ENCODE measurements around the gene DNAH6. TPM values are rescaled to one million over a fixed set of nuclear protein-coding genes. Genes with fewer than 3 reads are reported as not detected.
A peak's percentile ranks its signal among the peaks of the same experiment; 100 is the strongest.

The DNAH6 gene
- total RNA-seq, 6 donors from 2014 or later = 0.37 to 25.0 (median 4.2) TPM

DNA sequence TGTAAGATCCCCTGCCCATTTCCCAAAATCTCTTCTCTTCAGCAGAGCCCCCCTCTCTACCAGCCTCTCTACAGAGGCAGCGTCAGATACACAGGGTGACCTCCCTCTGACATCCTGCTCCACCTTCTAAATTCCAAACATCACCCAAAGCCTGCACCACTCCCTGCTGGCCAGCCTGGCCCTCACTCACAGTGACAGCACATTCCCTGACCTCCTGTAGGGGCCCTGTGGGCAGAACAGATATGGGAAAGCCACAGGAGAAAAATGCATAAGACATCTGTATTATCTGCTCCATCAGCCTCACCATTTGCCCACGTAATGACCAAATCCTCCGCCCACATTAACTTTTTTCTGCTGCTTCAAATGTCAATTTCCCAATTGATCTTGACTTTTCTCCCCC, 324.0 kb downstream of the DNAH6 start:
- Histone ChIP-seq H3K36me3 (no peaks in the 10 kb centered on the region), H3K4me3 (no peak overlapping the region), H3K27me3 (no peaks in the 10 kb centered on the region), H3K27ac (no peak overlapping the region), H3K9me3 (peaks cover 0 to 8% (median 5%) of the 10 kb centered on the region in 4 donors), H3K4me1 (no peaks in the 10 kb centered on the region)
- TF ChIP-seq POLR2A (IDR thresholded peaks at IDR 0.05) (no peak), POLR2AphosphoS5 (IDR thresholded peaks at IDR 0.05) (no peak), EP300 (IDR thresholded peaks at IDR 0.05) (no peak)
- TF ChIP-seq, protein P1, sequence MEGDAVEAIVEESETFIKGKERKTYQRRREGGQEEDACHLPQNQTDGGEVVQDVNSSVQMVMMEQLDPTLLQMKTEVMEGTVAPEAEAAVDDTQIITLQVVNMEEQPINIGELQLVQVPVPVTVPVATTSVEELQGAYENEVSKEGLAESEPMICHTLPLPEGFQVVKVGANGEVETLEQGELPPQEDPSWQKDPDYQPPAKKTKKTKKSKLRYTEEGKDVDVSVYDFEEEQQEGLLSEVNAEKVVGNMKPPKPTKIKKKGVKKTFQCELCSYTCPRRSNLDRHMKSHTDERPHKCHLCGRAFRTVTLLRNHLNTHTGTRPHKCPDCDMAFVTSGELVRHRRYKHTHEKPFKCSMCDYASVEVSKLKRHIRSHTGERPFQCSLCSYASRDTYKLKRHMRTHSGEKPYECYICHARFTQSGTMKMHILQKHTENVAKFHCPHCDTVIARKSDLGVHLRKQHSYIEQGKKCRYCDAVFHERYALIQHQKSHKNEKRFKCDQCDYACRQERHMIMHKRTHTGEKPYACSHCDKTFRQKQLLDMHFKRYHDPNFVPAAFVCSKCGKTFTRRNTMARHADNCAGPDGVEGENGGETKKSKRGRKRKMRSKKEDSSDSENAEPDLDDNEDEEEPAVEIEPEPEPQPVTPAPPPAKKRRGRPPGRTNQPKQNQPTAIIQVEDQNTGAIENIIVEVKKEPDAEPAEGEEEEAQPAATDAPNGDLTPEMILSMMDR (IDR thresholded peaks at IDR 0.05) = no peak
- whole genome bisulfite sequencing, 2 donors = 76 to 80% methylated on average over 3 of the region's 3 CpGs
- ATAC-seq (ENCODE audit: low FRiP score in 2 of 2) (no peak), DNase-seq (no peak)

DNA sequence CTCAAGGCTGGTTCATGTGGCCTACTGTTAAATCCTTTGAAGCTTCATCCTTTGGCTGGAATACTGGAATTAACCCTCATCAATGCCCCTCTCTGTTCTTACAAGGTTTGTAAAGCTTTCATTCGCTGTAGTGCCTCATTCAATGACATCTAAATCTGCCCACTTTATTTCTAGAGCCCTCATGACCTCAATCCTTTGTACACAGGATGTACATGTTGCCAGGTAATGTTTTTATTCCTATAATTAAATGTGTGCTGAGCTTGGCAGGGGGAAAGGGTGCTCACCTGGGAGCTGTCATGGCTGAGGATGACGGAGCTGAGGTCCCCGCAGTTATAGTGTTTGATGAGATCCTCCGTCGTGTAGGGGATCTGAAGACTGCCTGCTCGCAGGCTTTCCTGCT, 325.3 kb downstream of the DNAH6 start:
- 93% methylated on average over 6 of the region's 6 CpGs for WGBS, 2 donors
- DNase-seq (no peak), ATAC-seq (ENCODE audit: low FRiP score in 2 of 2) (no peak)
- Histone ChIP-seq H3K27me3 (no peaks in the 10 kb centered on the region), H3K9me3 (peaks cover 0 to 4% (median under 1%) of the 10 kb centered on the region in 4 donors), H3K4me1 (peaks cover 0 to 2% (median 0%) of the 10 kb centered on the region in 4 donors), H3K27ac (no peak overlapping the region), H3K36me3 (no peaks in the 10 kb centered on the region), H3K4me3 (no peak overlapping the region)
- TF ChIP-seq EP300 (IDR thresholded peaks at IDR 0.05) = no peak
- TF ChIP-seq POLR2AphosphoS5 (IDR thresholded peaks at IDR 0.05) = no peak
- TF ChIP-seq, protein P1 (IDR thresholded peaks at IDR 0.05) = no peak
- TF ChIP-seq POLR2A (IDR thresholded peaks at IDR 0.05) = no peak

DNA sequence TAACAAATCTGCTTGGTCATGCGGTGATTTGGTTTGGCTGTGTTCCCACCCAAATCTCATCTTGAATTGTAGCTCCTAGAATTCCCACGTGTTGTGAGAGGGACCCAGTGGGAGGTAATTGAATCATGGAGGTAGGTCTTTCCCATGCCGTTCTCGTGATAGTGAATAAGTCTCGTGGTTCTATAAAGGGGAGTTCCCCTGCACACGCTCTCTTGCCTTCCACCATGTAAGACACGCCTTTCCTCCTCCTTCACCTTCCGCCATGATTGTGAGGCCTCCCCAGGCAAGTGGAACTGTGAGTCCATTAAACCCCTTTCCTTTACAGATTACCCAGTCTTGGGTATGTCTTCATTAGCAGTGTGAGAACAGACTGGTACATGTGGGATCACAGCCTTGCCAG, 327.8 kb downstream of the DNAH6 start:
- Histone ChIP-seq H3K4me3 (no peak overlapping the region), H3K27ac (no peak overlapping the region), H3K4me1 (peaks cover 0 to 6% (median 0%) of the 10 kb centered on the region in 4 donors), H3K9me3 (no peaks in the 10 kb centered on the region), H3K36me3 (no peaks in the 10 kb centered on the region), H3K27me3 (no peaks in the 10 kb centered on the region)
- DNase-seq (no peak), ATAC-seq (ENCODE audit: low FRiP score in 2 of 2) (no peak)
- WGBS, 2 donors = 89 to 95% methylated on average over 8 of the region's 8 CpGs
- TF ChIP-seq POLR2A (IDR thresholded peaks at IDR 0.05) (no peak), POLR2AphosphoS5 (IDR thresholded peaks at IDR 0.05) (no peak), EP300 (IDR thresholded peaks at IDR 0.05) (no peak)
- TF ChIP-seq, protein P1 (IDR thresholded peaks at IDR 0.05) = no peak

DNA sequence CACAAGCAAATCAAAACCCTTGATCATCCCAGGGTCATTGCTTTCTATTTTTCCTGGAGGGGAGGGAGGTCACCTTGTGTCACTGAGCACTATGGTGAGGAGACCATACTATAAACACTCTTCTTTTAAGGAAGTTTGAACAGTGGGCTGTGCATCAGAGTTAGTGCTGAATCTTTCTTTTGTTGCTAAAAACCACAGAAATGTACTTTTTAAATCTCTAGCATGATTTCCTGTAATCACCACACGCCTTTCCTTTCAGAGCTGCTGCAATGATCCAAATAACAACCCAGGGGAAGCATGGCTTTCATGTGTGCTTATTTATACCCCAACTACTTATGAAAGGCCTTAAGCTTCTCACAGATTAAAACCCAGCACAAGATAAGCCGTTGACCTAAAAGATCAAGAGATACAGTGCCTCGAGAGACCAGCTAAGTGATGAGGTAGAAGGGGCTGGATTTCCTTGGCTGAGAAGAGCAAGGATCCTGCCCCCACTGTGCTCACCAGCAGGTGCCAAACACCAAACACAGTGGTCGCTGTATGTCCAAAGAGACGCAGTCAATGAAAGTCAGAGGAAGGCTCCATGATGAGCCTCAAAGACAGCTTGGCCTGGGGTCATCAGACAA, 329.9 kb downstream of the DNAH6 start:
- H3K27ac ChIP-seq = peak overlapping the region in 3 of 4 donors; percentile 2 to 71 (median 15)
- WGBS, 2 donors = 46 to 62% methylated on average over 5 of the region's 5 CpGs
- TF ChIP-seq POLR2A (IDR thresholded peaks at IDR 0.05) (no peak), EP300 (IDR thresholded peaks at IDR 0.05) (no peak), POLR2AphosphoS5 (IDR thresholded peaks at IDR 0.05) (no peak)
- TF ChIP-seq, protein P1 (IDR thresholded peaks at IDR 0.05) = no peak
- no peak overlapping the region for H3K4me3 ChIP-seq
- peak in 1 of 2 donors; percentile 28 for ATAC-seq (ENCODE audit: low FRiP score in 2 of 2)
- no peaks in the 10 kb centered on the region for H3K27me3 ChIP-seq
- H3K9me3 ChIP-seq = no peaks in the 10 kb centered on the region
- H3K36me3 ChIP-seq = no peaks in the 10 kb centered on the region
- H3K4me1 ChIP-seq = peaks cover 0 to 6% (median 0%) of the 10 kb centered on the region in 4 donors
- no peak for DNase-seq

DNA sequence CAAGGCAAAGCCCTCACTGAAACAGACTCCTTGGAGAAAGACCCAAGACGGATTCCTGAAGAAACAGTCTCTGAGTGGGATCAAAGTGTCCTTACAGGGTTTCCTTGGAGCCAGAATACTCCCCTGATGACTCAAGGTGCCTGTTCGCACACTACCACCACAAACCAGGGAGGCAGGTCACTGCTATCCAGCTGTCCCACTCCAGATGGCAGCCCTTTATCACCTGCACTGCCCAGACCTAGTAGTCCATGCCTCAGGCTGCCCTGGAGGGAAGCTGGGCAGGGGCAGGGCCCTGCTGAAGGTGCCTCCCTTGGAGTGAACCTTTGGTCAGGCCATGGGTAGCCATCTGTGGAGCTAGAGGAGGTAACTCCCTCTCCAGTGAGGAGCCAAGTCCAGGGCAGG, 330.4 kb downstream of the DNAH6 start:
- 70 to 80% methylated on average over 2 of the region's 2 CpGs for WGBS, 2 donors
- no peak for ATAC-seq (ENCODE audit: low FRiP score in 2 of 2)
- H3K27me3 ChIP-seq = no peaks in the 10 kb centered on the region
- TF ChIP-seq EP300 (IDR thresholded peaks at IDR 0.05) = no peak
- no peak for TF ChIP-seq POLR2AphosphoS5 (IDR thresholded peaks at IDR 0.05)
- TF ChIP-seq, protein P1 (IDR thresholded peaks at IDR 0.05) = no peak
- no peak for TF ChIP-seq POLR2A (IDR thresholded peaks at IDR 0.05)
- no peak overlapping the region for H3K4me3 ChIP-seq
- H3K27ac ChIP-seq = peak overlapping the region in 3 of 4 donors; percentile 2 to 71 (median 15)
- peaks cover 0 to 6% (median 0%) of the 10 kb centered on the region in 4 donors for H3K4me1 ChIP-seq
- H3K36me3 ChIP-seq = no peaks in the 10 kb centered on the region
- no peak for DNase-seq
- H3K9me3 ChIP-seq = no peaks in the 10 kb centered on the region
